ENCODE results near the gene STAU1. TPM values are rescaled to one million over a fixed set of nuclear protein-coding genes. Genes with fewer than 3 reads are reported as not detected.
"Not testable (repeated sequence)": the region's sequence is repeated elsewhere in the genome, so short reads cannot be mapped to it uniquely, and the experiment has no call there.

Gene STAU1
- total RNA-seq, 1 donor from 2014 or later = 60.4 TPM

- DNase-seq (no peak), ATAC-seq (no peak)
- intact Hi-C loops (cut with micrococcal nuclease) = no loop called here
Measured at GRCh38 chr20:49210757-49211110, 22.6 kb upstream of the STAU1 start.

DNA sequence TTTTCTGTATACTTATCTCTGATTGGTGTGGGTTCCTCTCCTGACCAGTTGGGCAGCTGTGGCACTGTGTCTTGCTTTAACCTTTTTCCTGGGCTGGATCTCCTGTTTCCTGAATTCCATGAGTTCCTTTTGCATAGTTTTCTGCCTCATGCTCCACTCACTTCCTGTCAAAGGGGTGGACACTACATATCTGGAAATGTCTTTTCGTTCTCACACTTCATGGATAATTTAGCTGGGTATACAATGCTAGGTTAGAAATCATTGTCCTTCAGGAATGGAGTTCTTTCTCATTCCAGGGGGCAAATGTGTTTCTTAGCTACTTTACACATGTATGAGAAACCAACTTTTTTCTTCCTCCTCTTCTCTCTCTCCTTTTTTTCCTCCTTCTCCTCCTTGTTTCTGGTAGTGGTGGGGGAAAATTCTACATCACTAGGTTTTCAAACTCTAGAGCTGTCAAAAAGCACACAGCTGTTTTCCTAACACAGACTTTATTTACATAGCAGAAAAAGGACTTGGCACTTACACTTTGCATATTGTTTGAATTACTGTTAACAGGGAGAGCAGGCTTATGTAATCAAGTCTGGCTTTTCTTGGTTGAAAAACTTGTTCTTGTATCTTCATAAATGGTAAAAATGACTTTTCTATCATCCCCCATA is 22.1 kb upstream of the STAU1 start:
- intact Hi-C loops (cut with micrococcal nuclease) = no loop called here

GRCh38 chr20:49207076-49207475 is 18.9 kb upstream of the STAU1 start:
- ATAC-seq (no peak), DNase-seq (no peak)
- intact Hi-C loops (cut with micrococcal nuclease) = no loop called here

More for the DNA sequence above, 22.1 kb upstream of the STAU1 start:
- no peak for DNase-seq
- ATAC-seq = no peak

GRCh38 chr20:49203746-49204145 is 15.6 kb upstream of the STAU1 start:
- DNase-seq = no peak
- ATAC-seq = no peak
- intact Hi-C loops (cut with micrococcal nuclease) = no loop called here

DNA sequence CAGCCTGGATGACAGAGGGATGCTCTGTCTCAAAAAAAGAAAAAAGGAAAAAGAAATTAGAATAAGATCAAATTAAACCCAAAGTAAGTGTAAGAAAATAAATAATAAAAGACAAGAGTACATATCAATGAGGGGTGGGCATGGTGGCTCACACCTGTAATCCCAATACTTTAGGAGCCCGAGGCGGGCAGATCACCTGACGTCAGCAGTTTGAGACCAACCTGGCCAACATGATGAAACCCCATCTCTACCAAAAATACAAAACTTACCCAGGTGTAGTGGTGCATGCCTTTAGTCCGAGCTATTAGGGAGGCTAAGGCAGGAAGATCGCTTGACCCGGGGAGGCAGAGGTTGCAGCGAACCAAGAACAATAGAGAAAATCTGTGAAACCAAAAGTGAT is 14.9 kb upstream of the STAU1 start:
- no peak for DNase-seq
- no peak for ATAC-seq
- intact Hi-C loops (cut with micrococcal nuclease) = no loop called here

DNA sequence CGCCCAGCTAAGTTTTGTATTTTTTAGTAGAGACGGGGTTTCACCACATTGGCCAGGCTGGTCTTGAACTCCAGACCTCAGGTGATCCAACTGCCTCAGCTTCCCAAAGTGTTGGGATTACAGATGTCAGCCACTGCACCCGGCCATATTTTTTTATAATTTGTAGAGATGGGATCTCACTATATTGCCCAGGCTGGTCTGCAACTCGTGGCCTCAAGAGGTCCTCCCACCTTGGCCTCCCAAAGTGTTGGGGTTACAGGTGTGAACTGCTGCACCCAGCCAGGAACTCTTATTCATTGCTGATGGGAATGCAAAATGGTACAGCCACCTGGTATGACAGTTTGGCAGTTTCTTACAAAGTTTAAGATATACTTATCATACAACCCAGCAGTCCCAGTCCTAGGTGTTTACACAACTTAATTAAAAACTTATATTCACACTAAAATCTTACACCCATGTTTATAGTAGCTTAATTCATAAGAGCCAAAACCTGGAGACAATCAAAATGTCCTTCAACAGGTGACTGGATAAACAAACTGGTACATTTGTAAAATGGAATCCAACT is 11.7 kb upstream of the STAU1 start:
- ATAC-seq (no peak), DNase-seq (no peak)
- intact Hi-C loops (cut with micrococcal nuclease) = no loop called here

DNA sequence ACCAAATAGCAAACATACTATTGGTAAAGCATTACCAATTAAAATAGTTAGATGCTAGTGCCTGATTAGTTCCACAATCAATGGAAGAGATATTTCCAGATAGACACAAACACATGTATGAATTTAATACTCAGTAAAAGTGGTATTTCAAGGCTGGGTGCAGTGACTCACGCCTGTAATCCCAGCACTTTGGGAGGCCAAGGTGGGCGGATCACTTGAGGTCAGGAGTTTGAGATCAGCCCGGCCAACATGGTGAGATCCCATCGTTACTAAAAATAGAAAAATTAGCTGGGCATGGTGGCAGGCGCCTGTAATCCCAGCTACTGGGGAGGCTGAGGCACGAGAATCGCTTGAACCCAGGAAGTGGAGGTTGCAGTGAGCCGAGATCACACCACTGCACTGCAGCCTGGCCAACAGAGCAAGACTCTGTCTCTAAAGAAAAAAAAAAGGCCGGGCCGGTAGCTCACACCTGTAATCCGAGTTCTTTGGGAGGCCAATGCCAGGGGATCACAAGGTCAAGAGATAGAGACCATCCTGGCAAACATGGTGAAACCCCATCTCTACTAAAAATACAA is 4.9 kb upstream of the STAU1 start:
- intact Hi-C loops (cut with micrococcal nuclease); ATAC-seq; DNase-seq: not testable (repeated sequence)

- intact Hi-C loops (cut with micrococcal nuclease) = no loop called here
- no peak for DNase-seq
- no peak for ATAC-seq
Measured at GRCh38 chr20:49187330-49187850, 744 bp downstream of the STAU1 start.

DNA sequence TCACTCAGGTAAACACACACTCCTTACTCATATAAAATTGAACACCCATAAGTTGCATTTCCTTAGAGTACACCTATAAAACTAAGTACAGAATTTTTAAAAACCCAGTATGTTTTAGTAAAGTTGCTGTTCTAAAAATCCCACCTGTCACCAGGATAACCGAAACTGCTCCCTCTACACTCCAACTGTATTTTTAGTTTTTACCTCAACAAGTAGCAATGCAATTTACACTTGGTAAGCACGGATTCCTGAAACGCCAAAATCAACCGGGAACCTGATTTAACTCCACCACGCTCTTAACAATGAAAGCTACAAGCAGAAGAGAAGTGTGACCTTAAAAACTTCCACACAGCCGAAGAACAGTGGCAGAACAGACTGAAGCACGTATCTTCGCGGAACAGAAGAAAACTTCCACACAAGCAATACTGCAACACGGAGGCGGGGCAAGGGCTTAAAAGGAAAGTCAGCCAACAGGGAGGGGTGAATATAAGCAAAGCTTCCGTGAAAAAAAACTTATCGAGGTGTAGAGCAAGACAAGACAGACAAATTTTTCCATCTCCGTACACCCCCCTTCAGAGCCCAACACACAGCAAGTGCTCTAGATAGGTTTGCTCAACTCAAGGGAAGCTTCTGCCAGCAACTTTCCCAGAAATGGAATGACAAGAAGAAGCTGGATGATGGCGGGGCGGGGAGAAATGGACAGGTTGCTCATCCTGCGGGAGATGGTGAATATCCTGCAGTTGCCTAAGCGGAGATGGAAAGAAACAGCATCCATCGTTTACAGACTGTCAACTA is 1.4 kb downstream of the STAU1 start:
- intact Hi-C loops (cut with micrococcal nuclease) = no loop called here
- ATAC-seq (peak; percentile 13), DNase-seq (peak; percentile 46)

DNA sequence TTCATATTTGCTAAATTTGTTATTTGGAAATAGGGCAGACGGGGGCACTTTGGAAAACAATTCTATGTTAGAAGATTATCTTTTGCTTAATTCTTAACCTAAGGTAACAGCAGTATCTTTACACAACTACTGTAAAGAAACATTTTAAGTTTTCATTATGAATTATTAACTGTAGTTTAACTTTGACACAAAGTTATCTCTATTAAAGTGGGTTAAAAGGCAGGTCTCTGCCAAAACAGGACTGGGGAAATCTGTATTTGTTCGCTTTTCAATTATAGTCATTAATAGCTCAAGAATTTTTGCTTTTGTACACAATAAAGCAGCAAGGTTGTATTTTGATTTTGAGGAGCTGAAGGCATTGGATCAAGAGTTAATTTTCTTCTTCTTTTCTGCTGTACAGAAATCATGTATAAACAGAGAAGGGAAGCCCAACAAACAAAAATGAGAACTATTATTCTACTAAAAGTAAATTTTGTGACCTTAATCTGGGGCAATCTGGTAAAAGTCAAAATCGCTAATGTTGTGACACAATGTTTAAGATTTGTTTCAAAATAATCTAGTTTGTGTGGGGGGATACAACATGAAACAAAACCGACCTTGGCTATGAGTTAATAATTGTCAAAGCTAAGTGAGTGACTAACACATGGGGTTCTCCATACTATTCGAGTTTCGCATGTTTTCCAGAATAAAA is 2.9 kb downstream of the STAU1 start:
- intact Hi-C loops (cut with micrococcal nuclease) = no loop called here
- ATAC-seq = no peak
- no peak for DNase-seq

GRCh38 chr20:49184691-49185070 is 3.5 kb downstream of the STAU1 start:
- DNase-seq (no peak), ATAC-seq (no peak)
- intact Hi-C loops (cut with micrococcal nuclease) = no loop called here

DNA sequence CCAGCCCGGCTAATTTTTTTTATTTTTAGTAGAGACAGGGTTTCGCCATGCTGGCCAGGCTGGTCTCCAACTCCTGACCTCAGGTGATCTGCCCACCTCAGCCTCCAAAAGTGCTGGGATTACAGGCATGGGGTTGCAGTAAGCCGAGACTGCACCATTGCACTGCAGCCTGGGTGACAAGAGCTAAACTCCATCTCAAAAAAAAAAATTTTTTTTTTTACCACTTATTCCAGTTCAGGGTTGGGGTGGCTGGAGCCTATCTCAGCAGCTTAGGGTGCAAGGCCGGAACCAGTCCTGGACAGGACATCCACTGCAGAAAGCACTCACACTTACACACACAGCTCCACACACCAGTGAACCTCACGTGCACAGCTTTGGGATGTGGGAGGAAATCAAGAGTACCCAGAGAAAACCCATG is 4.0 kb downstream of the STAU1 start:
- DNase-seq; intact Hi-C loops (cut with micrococcal nuclease): not testable (repeated sequence)

DNA sequence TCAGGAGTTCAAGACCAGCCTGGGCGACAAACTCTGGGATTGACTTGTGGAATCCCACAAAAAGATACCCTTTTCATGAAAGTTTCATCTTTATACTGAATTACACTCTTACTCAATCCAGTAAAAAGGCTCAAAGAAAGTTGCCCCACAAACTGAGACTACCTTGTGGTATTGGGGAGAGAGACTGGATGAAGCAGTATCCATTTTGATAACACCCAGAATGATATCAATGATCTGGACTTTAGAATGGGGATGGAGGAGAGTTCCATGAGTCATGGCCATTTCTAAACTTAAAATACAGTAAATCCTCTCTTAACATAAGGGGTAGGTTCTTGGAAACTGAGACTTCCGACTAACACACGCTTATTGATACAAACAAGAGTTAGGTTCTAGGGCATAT is 4.7 kb downstream of the STAU1 start:
- intact Hi-C loops (cut with micrococcal nuclease) = no loop called here
- DNase-seq (no peak), ATAC-seq (no peak)

More for the DNA sequence above, 4.0 kb downstream of the STAU1 start:
- ATAC-seq = not testable (repeated sequence)

- intact Hi-C loops (cut with micrococcal nuclease) = no loop called here
- ATAC-seq = no peak
- DNase-seq = no peak
Measured at GRCh38 chr20:49181265-49181877, 6.8 kb downstream of the STAU1 start.

DNA sequence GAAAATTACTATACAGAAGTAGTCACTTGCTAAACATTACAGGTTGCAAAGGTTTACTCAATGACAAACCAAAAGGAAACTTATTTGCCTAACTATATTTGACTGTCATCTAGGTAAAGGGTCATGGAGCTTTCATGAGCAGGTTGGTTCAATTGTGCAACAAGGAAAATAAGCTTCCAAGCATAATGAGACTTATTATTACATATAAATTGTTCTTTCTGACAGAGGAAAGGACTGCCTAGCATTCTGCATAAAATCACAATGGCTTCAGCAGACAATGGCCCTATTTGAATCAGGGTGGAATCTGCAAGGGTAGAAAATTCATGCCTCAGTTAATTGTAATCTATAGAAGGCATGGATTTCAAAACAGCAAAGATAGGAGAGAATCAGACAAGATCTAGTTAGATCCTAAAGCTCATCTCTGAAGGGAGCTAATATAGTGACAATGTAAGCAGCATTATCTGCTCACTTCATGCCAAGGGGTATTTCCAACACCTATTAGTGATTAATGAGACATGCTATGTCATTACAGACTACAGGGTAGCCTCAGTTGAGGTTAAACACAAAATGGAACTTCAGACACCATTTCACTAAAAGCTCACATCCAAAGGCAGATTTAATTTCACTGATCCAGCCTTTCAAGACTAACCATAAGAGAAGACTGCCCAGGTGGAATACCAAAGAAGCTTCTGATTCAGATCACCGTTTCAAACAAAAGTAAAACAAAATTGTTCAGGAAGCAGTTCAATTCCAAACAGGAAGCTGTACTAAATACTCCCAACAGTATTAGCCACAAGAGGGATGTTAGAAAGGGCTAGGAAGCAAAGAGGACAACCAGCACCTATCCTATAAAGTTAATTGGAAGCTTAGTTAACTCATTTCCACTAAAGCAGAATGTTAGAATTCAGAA is 8.5 kb downstream of the STAU1 start:
- DNase-seq = no peak
- intact Hi-C loops (cut with micrococcal nuclease) = no loop called here
- peak; percentile 39 for ATAC-seq

GRCh38 chr20:49174183-49174582 is 14.0 kb downstream of the STAU1 start:
- no peak for ATAC-seq
- no peak for DNase-seq
- intact Hi-C loops (cut with micrococcal nuclease) = no loop called here

- intact Hi-C loops (cut with micrococcal nuclease) = no loop called here
- DNase-seq = no peak
- no peak for ATAC-seq
Measured at GRCh38 chr20:49172413-49172812, 15.7 kb downstream of the STAU1 start.

DNA sequence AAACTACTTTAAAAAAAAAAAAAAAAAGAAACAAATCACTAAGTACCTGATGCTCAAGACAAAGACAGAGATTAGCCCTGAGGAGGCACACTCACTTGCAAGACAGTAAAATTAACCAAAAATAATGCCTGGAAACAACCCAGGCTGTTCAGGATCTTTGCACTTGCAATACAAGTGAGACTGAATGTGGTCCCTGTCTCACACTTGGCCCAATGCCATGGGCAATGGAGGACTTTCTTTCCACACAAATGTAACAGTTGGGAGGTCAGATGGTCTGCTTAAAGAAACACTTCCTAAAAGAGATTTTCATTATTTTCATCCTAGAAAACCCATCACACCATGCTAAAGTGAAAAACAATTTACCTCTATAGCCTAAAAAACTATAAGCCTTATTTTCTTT is 16.2 kb downstream of the STAU1 start:
- intact Hi-C loops (cut with micrococcal nuclease) = no loop called here
- ATAC-seq (no peak), DNase-seq (no peak)

All from left ventricle myocardium superior (tissue), 1 donor.